Activated CD8-positive, alpha-beta memory T cell treated with anti-CD3 and anti-CD28 coated beads for 24 hours (primary cell): ENCODE measurements around the gene MVP.
A peak's percentile ranks its signal among the peaks of the same experiment; 100 is the strongest.
"Not testable (repeated sequence)": the region's sequence is repeated elsewhere in the genome, so short reads cannot be mapped to it uniquely, and the experiment has no call there.

ENCODE experiments used
- DNase-seq: peaks from one replicate; pipeline ENCODE4 v3.0.0-alpha.2; 2020

The MVP gene

DNA sequence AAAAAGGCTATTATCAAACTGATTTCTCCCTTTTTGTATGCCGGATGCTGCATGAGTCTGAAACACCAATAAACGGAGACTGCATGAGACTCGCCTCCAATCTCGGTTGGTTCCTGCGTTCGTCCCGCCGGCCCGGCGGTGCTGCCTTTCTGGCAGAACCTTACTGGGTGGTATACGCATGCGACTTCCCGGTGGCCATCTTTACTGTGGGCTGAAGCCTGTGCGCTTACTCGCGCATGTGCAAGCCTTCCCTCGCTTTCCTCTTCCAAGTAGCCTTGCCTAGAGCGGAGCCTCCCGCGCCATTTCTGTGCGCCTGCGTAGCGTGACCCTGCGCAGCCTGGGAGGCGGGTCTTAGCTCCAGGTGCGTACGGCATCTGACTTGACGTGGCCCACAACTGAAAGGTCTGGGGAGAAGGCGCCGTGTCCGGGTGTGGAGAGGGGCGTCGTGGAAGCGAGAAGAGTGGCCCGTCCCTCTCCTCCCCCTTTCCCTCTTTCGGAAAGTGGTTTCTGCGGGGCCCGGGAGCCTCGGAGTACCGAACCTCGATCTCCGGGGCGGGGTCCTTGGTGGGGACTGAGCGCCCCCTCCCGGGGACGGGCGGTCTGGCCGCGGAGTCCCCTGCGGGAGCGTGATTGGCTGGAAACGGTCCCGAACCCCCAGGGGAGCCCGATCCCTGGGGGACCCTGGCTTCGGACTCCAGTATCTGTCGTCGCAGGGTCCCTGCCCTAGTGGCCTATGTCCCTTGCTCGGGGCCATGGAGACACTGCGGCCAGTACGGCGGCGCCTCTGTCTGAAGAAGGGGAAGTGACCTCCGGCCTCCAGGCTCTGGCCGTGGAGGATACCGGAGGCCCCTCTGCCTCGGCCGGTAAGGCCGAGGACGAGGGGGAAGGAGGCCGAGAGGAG is 4.2 kb upstream of the MVP start, which contains the start of gene PAGR1:
PAGR1 (plus strand) TSS at position 360 of the 901 bp plus-strand sequence; CDS start at position 734, 374 bp downstream.
- peak; percentile 98 for DNase-seq

GRCh38 chr16:29816694-29817441 is 3.4 kb upstream of the MVP start:
- peak; percentile 80 for DNase-seq

- no peak for DNase-seq
These were observed 2.2 kb upstream of the MVP start for GRCh38 chr16:29818082-29818481.

DNA sequence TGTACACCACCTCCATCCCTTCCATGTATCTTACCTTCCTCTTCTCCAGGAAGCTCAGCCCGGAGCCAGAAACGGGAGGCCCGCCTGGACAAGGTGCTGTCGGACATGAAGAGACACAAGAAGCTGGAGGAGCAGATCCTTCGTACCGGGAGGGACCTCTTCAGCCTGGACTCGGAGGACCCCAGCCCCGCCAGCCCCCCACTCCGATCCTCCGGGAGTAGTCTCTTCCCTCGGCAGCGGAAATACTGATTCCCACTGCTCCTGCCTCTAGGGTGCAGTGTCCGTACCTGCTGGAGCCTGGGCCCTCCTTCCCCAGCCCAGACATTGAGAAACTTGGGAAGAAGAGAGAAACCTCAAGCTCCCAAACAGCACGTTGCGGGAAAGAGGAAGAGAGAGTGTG is 756 bp upstream of the MVP start:
- no peak for DNase-seq

- peak; percentile 74 for DNase-seq
These were observed 724 bp downstream of the MVP start for GRCh38 chr16:29820730-29821642.

DNA sequence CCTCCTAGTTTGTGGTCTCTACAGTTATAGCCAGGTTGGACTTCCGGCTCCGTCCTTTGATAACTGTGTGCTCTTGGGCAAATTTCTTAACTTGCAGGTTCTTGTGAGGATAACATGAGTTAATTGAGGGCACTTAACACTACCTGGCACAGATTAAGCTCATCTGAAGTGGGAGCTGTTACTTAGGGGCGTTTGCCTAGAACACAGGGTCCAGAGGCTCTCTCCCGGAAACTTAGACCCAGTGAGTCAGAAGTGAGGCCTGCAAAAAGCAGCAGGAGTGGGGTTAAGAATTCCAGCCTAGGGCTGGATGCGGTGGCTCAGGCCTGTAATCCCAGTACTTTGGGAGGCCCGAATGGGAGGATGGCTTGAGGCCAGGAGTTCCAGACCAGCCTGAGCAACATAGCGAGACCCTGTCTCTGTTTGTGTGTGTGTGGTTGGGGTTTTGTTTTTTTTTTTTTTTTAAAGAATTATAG is 1.4 kb downstream of the MVP start:
- peak; percentile 69 for DNase-seq

- DNase-seq, result no peak
These were observed 4.4 kb downstream of the MVP start for GRCh38 chr16:29824589-29825144.

- peak; percentile 82 for DNase-seq
These were observed 5.1 kb downstream of the MVP start for GRCh38 chr16:29825145-29826044.

DNA sequence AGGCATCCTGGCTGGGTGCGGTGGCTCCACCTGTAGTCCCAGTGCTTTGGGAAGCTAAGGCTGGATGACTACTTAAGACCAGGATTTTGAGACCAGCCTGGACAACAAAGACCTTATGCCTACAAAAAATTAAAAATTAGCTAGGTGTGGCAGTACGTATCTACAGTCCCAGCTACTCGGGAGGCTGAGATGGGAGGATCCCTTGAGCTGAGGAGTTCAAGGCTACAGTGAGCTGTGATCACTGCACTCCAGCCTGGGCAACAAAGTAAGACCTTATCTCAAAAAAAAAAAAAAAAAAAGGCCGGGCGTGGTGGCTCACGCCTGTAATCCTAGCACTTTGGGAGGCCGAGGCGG is 6.1 kb downstream of the MVP start:
- DNase-seq, result no peak

- DNase-seq, result no peak
These were observed 10.5 kb downstream of the MVP start for GRCh38 chr16:29830774-29831173.

GRCh38 chr16:29831490-29831889 is 11.2 kb downstream of the MVP start:
- DNase-seq, result no peak

- DNase-seq, result not testable (repeated sequence)
These were observed 13.0 kb downstream of the MVP start for GRCh38 chr16:29833219-29833618.

- no peak for DNase-seq
These were observed 13.8 kb downstream of the MVP start for GRCh38 chr16:29834079-29834478.

DNA sequence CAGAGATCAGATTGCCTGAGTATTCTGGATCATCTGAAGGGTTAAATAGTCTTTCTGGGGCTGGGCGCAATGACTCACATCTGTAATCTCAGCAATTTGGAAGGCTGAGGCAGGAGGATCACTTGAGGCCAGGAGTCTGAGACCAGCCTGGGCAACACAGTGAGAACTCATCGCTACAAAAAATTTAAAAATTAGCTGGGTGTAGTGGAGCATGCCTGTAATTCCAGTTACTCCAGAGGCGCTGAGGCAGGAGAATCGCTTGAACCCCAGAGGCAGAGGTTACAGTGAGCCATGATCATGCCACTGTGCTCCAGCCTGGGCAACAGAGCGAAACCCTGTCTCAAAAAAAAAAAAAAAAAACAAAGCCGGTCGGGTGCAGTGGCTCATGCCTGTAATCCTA is 15.7 kb downstream of the MVP start:
- no peak for DNase-seq

DNA sequence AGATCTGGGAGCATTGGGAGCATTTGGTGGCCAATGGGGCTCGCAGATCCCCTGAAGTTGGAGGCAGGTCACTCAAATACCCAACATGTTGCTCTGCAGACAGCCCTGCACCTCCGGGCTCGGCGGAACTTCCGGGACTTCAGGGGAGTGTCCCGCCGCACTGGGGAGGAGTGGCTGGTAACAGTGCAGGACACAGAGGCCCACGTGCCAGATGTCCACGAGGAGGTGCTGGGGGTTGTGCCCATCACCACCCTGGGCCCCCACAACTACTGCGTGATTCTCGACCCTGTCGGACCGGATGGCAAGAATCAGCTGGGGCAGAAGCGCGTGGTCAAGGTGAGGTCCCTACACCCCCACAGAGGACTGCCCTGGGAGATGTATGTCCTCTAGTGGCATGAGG is 16.4 kb downstream of the MVP start:
- no peak for DNase-seq

- no peak for DNase-seq
These were observed 17.6 kb downstream of the MVP start for GRCh38 chr16:29837841-29838240.

GRCh38 chr16:29839822-29840221 is 19.6 kb downstream of the MVP start:
- no peak for DNase-seq

GRCh38 chr16:29840240-29840639 is 20.0 kb downstream of the MVP start:
- DNase-seq, result no peak

GRCh38 chr16:29841631-29842030 is 21.4 kb downstream of the MVP start:
- no peak for DNase-seq

DNA sequence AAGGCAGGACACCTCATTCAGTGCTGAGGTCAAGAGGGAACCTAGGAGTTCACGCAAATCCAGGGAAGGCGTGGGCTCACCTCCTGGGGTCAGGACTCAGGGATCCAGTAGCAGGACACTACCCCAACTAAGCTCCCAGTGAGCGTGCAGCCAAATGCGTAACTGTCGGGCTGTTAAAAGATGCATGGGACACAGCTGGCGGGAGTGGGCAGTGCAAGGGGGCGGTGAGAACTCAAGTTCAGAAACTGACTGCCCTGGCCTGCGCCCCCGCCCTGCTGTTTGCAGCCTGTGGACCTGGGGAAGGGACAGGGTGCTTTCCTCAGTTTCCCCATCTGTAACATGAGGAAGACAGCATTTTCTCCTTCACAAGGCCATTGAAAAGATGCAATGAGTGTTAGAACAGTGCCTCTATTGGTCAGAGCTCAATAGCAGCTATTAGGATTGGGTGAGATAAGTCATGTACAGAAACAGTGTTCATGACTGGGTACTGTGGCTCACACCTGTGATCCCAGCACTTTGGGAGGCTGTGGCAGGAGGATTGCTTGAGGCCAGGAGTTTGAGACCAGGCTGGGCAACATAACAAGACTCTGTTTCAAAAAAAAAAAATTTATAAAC is 22.6 kb downstream of the MVP start:
- DNase-seq, result no peak

DNA sequence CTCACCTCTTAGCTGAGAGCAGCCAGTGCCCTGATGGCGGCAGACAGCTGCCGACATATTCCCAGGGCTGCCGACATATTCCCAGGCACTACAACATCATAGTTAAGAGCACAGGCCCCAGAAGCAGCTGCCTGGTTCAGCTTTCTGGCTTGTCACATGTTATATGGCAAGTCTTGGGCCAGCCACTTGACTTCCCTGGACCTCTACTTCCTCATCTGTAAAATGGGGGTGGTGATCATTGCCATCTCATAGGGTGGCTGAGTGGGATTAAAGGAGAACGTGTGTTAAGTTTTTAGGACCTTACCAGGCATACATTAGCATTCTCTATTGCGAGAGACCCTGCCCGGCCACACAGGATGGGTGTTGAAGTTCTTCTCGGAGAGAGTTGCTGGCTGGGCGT is 23.7 kb downstream of the MVP start:
- DNase-seq, result no peak
